ENCODE results near the gene COL4A1.

GRCh38 chr13:110250258-110250891, 56.6 kb downstream of the COL4A1 start:
- TF ChIP-seq CTCF (IDR thresholded peaks at IDR 0.05; ENCODE audit: insufficient read depth, low read length) (no peak), POLR2AphosphoS5 (IDR thresholded peaks at IDR 0.05; ENCODE audit: low read depth) (no peak)
